SHP77 treated with DMSO at 0.1 percent for 48 hours (cell line): ENCODE data around the gene GLIS1.
"Not testable (repeated sequence)": the region's sequence is repeated elsewhere in the genome, so short reads cannot be mapped to it uniquely, and the experiment has no call there.

ENCODE experiments used
- DNase-seq: peaks from one replicate; lab custom pipeline; 2025; lab: John Stamatoyannopoulos, UW

The GLIS1 gene

DNA sequence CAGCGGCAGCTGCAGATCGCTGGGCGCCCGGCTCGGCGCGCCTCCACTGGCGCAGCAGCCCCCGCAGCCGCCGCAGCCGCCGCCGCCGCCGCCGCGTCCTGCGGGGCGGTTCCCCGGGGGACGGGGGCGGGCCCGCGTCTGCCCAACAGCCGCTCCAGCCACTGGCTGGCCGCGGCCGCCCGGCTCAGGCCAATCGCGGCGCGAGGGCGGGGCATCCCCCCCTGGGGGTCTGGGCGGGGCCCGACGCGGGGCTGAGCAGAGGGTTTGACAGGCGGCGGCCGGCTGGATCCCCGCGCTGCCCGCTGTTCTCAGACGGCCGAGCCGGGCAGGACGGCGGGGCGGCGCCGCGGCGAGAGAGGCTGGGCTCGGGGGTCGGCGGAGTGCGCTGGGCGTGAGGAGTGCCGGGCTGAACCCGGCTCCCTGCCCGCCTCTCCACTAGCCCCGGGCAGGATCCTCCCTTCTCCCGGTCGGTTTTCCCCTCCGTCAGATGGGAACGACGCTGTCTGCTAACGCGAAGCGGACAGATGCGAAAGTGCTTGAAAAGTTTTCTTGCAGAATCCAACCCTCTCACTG, at the start of gene GLIS1:
Gene GLIS1, minus strand, starts transcription at position 56 of the 573 bp plus-strand sequence. CDS start 1,100 bp downstream, outside the sequence.
- DNase-seq: peak; percentile 25

DNA sequence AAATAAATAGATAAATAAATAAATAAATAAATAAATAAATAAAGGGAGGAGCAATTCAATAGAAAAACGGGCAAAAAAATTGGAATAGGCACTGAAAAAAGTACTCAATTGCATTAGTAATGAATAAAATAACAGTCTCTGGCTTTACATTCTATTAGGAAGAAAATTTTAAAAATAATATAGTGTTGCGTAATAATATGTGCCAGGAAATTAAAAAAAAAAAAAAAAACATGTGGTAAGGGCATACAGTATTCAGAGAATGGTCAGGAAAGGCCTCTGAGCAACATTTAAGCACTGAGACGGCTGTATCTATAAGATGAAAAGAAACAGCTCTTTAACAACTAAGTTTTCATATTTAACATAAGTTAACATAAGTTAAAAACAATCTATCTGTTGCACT, 48.7 kb upstream of the GLIS1 start:
- no peak for DNase-seq

DNA sequence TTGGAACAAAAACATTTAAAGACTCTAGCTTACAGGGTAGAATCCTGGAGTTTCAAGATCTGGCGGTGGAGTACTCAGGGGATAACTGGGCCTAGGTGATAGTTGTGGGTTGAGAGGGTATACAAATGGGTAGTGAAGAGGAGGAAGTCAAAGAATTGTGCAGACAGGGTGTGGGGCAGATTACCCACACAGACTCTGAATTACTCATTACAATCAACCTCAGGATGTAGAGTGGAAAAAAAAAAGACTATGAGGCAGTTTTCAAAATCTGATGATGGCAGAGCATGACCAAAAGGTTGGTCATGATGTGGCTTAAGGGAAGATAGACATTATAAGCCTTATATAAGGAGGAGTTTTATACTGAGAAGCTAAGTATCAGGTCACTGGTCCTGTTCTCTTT, 44.1 kb upstream of the GLIS1 start:
- no peak for DNase-seq

DNA sequence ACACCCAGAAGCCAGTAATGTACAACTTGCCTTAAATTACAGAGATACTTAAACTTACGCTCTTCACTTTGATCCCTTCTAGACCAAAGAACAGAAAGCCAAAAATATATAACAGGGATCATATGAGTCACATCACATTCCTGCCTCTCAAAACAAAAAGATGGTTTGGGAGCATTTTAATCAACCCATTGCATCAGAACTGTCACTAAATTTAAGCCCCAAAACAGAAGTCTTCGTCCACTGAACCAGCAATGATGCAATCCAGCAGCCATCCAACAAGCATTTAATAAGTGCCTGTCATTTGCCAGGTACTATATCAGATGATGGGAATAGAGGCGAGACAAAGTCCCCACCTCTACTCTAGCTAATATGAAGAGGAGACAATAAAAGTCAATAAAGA, 42.7 kb upstream of the GLIS1 start:
- no peak for DNase-seq

DNA sequence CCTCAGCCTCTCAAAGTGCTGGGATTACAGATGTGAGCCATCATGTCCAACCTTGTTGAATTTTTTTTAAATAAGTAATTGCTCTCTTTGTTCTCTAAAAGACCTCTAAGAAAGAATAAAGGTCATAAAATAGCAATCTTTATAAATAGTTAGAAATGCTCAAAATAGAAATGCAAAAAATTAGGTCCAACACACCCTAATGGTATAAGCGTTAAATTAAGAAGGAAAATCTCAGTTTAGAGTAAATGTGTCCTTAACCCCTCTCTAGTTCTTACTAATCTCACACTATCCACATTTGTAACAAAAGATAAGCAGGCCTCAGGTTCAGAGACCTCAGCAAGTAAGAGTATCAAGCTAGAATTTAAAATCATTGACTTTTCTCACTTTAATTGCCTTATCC, 38.3 kb upstream of the GLIS1 start:
- no peak for DNase-seq

DNA sequence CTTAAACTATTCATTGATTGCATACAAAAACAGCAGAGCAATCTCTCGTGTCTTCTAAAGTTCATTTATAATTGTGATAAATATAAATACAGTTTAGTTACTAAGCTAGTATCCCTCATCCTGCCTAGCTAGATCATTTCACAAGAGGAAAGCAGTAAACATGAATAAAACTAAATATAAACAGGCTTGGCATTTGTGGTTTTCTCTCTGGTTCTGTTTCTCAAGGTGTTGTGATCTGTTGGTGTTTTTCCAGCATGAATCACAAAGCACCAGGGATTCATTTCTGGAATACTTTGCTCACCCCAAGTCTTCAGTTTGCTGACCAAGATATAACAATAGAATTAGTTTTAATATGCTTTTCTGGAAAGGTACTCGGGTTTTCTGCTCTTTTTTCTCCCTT, 32.7 kb upstream of the GLIS1 start:
- no peak for DNase-seq

DNA sequence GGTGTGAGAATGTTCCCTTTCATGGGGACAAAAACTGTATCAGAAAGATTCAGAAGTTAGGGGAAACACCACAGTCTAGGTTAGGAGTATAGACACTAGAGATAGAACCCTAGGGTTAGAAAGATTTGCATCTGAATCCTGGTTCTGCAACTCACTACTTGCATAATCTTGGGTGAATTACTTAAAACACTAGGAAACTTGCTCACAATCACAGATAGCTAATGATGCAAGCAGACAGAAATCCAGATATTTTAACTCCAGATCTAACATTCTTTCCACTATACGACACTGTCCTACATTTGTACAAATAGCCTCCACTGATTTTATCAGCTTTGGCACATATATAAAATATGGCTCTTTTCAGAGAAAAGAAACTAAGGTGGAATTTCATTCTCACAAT, 30.8 kb upstream of the GLIS1 start:
- DNase-seq: no peak

DNA sequence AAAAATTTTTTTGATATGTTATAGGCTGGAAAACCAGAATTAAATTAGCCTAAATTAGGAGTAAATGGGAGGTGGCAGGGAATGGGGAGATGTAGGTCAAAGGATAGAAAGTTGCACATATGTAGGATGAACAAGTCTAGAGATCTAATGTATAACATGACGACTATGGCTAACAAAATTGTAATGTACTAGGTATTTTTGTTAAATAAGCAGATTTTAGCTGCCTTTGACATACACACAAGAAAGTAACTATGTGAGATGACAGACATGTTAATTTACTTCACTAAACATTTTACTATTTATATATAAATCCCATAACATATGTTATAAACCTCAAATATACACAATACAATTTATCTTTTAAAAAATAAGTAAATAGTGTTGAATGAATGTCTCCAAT, 30.2 kb upstream of the GLIS1 start:
- DNase-seq: no peak

DNA sequence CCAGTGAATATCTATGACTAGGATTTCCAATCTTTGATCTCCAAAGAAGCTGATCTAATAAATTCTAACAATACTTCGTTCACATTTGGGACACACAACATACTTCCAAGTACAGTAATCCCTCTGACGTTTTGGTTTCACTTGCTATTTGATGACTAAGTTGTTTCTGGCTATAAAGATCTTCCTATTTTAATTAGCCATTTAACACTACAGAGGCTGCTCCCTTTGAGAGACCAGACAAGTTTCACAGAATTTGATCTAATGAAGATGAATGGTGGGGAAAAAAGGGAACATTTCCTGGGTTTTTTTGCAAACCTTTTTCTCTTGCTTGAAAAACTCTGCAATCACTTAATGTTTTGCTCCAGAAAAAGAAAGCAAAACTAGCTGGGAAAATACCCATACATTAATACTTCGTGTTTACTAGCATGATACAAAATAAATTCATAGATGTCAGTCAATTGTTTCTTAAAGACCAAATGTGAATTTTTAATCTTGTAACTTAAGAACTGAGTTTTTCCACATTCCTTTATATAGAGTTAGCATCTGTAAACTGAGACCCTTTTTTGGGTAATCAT, 28.0 kb upstream of the GLIS1 start:
- DNase-seq: no peak

DNA sequence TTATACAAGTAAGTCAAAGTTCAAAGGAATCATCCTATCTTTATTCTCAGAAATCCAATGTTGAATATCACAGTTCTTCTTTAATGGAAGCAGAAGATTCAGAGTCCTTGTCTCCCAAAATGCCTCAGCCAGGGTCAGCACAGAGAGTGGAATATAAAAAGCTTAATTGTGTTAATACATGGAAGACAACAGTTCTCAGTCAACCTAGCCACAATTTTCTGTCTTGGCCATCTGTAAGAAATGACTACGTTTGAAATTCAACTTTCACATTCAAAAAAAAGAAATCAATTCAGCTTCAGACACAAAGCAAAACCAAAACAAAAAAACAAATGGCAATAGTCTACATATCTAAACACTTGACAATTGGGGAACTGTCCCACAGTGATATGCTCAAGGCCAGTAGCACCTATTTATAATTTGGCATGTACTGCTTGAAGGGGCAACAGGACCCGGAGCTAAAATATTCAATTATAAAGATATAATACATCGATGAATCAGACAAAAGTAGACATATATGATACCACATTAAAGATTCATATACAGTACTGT, 27.3 kb upstream of the GLIS1 start:
- DNase-seq: no peak

DNA sequence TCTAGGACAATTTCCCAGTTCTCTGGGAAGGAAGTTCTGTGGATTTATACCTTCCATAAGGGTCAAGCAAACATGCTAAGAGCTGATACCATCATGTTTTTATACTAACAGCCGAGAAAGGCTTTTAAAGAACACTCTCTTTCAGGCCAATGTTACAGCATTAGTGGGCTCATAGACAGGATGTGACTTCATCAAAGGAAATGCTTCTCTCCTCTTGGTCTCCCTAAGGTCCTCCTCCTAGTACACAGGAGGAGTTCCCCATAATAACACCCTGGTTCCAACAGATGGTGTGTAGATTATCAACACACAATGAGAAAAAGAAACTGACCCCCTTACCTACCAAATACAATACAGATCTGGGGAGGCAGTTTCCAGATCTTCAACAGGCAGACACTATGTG, 26.7 kb upstream of the GLIS1 start:
- no peak for DNase-seq

DNA sequence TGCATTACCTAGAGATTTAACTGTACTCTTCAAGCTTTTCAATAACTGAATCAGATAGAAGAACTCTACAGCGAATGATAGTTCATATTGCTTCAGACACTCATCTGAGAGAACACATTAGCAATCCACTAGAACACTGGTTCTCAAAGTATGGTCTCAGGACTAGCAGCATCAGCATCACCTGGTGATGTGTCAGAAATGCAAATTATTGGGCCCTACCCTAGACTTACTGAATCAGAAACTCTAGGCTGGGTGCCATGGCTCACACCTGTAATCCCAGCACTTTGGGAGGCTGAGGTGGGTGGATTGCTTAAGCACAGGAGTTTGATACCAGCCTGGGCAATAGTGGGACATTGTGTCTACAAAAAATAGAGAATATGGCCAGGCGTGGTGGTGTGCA, 24.9 kb upstream of the GLIS1 start:
- DNase-seq: no peak

DNA sequence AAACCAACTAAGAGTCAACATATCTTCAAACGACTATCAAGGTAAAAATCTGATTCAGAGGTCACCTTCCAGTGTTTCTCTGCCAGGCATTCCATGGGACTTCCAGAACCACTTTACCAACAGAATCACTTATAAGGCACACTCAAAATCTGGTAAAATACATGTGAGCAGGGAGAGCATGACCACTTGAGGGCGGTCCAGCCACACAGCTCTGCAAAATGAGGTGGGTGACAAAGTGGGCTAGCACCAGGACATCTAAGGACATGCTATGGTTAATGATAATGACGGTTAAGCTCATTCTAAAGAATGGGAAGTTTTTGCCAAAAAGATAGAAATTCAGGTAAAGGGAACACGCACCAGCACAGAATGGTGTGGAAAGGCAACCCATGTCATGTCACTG, 24.5 kb upstream of the GLIS1 start:
- DNase-seq: no peak

DNA sequence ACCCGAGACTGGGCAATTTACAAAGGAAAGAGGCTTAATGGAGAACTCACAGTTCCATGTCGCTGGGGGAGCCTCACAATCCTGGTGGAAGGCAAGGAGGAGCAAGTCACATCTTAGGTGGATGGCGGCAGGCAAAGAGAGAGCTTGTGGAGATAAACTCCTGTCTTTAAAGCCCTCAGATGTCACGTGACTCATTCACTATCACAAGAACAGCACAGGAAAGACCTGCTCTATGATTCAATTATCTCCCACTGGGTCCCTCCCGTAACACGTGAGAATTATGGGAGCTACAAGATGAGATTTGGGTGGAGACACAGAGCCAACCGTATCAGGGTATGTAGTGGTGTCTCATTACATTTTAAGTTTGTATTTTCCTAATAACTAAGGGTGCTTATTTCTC, 21.5 kb upstream of the GLIS1 start:
- DNase-seq: not testable (repeated sequence)

DNA sequence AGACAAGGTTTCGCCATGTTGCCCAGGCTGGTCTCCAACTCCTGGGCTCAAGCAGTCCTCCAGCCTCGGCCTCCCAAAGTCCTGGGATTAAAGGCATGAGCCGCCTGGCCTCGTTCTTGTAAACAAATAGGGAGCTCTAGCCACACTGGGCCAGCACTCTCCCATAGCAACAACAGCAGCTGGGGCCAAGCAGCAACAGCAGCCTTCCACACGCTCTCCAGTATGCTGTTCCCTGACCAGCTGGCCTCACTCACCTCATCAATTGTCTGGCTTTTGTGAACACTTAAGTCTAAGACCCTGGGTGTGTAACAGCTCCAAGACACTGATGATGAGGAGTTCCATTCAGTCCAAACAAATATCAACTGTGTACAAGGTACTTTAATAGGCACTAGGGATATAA, 16.9 kb upstream of the GLIS1 start:
- DNase-seq: no peak

DNA sequence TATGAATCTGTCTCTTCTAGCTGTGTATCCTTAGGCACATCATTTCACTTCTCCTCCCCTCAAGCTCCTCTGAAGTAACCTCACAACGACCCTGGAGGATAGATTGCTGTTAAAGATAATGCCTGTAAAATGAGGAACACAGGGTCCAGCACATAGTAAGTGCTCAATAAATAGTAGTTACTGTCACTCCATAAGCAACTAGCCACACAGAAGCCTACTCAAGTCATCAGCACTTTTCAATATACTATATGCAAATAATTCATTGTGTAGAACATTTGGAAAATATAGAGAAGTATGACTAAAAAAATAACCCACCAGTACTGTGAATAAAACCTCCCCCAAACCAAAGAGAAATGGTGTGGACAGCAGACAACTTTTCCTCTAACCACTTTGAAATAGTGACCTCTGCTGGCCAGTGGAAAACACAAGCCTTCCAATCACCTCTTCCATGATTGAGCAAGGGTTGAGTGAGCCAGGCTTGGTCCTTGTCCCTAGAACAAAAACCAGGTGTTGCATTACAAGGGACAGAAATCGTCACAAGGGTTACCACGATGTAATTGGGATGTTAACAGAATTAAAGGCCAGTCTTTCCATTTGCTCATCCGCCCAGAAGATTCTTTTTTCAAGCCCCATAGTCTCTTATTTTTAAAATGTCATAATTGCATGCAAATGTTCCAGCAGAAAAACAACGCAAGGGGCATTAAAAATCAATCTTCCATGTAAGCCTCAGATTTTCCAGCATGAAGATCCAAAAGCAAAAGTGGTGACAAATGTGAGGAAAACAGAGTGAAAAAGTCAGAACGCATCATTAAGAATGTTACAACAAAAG, 15.7 kb upstream of the GLIS1 start:
- DNase-seq: peak; percentile 7

DNA sequence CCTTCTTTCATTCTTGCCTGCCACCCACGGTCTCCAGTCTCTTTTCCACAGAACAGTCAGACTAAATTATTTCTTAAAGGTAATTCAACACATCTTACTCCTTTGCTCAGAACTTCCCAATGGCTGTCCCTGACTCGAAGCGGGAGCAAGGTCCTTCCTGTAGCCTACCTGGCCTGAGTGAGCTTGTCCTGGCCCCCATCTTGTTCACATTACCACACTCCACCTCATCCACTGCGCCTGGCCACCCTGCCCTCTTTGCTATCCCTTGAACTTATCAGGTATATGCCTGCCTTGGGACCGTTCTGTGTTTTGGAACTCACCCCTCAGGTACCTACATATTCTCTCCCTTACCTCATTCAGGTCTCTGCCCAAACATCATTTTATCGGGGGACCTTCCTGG, 13.3 kb upstream of the GLIS1 start:
- no peak for DNase-seq

DNA sequence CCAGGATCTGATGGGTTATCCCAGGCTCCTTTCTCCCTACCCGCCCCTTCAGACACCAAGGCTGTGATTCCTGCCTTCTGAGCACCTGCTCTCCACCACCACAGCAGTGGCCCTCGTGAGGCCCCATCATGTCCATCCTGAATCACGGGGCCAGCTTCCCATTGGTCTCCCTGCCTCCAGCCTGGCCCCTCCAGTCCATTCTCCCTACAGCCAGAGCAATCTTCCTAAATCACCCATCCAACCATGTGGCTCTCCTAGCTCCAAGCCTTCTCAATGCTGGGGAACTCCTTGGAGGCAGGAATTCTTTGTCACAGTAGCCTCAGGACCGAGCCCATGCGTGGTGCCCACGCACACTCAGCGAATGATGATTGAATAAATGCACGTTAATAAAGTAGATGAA, 8.9 kb upstream of the GLIS1 start:
- no peak for DNase-seq

DNA sequence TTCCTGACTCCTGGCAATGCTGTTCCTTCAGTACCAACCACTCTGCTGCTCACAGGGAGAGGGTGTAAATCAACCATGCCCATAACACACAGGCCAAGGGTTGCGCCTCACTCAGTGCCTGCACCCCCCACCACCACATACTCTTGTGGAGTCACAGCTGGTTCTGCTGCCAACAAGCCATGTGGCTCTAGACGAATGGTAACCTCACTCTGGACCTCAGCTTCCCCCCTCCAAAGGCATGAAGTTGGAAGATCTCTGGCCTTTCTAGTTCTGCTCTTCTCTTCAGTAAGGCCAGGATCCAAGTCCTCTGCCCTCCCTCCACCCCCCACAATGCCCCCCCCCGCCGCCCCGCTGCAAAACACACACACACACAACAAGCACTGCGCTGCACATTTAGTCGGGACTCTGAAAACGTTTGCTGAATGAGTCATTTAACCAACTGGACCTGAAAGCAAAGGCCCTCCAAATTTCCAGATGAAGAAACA, 1.7 kb upstream of the GLIS1 start:
- DNase-seq: no peak

DNA sequence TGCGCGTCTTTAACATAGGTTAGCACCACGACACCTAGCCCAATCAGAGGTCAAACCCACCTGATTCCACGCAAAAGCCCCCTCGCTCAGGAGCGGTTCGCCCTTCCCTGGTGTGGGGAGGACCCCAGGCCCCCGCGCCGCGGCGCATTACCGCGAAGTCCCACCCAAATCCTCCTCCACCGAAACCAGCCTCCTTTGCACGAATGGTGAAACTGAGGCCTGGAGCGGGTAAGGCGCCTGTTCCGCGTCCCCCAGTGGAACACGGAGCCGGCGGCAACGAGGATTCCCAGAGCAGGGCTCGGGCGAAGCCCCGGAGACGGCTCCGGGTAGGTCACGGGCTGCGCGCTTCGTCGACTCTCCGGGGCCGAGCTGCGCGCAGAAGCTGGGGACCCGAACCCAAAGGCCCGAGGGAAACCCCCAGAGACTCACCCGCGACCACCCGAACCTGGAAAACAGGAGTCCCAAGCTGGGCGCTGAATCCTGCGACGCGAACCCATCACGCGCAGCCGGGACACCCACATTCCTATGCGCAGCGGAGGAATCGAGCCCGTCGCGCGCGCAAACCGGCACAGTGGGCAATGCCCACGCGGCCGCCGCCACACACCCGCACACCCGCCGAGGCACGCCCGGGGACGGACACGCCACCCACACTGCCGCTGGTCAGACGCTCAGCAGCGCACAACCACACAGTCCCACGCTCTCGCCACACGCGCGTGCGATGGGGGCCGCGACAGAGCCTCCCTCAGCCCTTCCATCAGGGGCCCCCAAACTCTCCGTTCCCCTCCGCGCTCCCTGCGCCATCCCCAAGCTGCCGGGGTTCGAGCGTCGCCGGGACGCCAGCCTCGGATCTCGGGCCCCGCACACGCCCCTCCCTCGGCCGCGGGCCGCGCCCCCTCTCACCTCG, 507 bp downstream of the GLIS1 start:
- no peak for DNase-seq

DNA sequence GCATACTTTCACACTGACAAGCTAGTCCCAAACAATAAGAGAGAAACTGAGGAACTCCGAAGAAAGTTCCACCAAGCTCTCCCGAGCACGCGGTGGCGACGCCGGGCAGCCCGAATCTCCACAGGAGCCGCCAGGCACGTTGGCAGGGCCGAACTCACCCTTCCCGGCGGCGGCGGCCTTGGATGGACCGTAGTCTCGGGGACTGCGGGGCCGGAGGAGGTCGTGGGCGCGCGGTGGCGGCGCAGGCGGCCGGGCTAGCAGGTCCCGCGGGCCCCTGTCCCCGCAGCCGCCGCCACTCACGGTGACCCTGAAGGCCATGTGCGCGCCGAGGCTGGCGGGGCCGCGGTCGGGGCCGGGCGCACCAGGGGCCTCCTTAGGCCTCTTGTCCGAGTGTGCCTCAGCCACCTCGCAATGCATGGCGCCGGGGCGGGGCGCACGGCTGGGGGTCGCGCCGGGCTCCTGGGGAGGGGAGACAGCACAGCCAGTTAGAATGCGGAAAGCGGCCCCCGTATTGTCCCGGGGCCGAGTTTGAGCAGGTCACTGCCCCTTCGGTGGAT, 1.2 kb downstream of the GLIS1 start:
- no peak for DNase-seq

DNA sequence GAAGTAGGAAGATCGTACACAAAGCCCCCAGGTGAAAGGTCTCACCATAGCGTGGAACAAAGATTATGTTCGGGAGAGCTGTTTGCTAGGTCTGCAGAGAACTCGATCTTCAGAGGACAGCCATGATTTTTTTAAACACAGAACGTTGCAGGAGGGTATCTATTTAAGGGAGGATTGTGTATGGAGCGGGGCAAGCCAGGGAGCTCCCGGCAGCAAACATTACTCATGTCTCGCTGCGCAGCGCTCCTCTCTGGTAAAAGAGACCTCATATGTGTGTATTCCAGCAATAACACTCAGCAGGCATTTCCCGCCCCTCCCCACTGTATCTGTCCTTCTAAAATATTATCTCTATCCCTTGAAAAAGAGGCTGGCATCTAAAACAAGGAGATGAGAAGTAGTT, 2.7 kb downstream of the GLIS1 start:
- DNase-seq: no peak
